K562 (cell line): ENCODE results near the gene ZCCHC14. TPM values are rescaled to one million over a fixed set of nuclear protein-coding genes. Genes with fewer than 3 reads are reported as not detected.

Experiments used
- CREB1 ChIP-seq, 2 experiments: sonication (generic) in 1 of 2; formaldehyde crosslinking in 1 of 2; IDR thresholded peaks; 2 replicates each; pipeline versions ENCODE4 v1.6.1 to v1.8.0; 2012 to 2022; ENCODE audit warnings: inconsistent platforms in 1 of 2, mild to moderate bottlenecking in 1 of 2, missing genetic modification reagents in 1 of 2, moderate library complexity in 1 of 2
- CTBP1 ChIP-seq: fragments of 450-650 bp; IDR thresholded peaks from 2 replicates; pipeline ENCODE4 v1.6.1; 2016; ENCODE audit warnings: borderline replicate concordance
- ELF1 ChIP-seq: fragments of 200-800 bp; sonication (Bioruptor generic); IDR thresholded peaks from 2 replicates; pipeline ENCODE4 v1.6.1; 2016; ENCODE audit warnings: missing genetic modification characterization, missing compliant biosample characterization
- HDAC1 ChIP-seq, 2 experiments: fragments of 450-650 bp; IDR thresholded peaks; 2 replicates each; pipeline ENCODE4 v1.6.1; 2016 to 2017; ENCODE audit warnings: inconsistent platforms in 1 of 2, mild to moderate bottlenecking in 1 of 2, moderate library complexity in 1 of 2
- JUND ChIP-seq, 2 experiments: IDR thresholded peaks; 2 replicates in 1 of 2; 3 replicates in 1 of 2; pipeline ENCODE4 v1.6.1; 2011; ENCODE audit warnings: borderline replicate concordance in 2 of 2, low read depth in 2 of 2, low read length in 2 of 2, improper control_type of control experiment in 1 of 2, missing biosample characterization in 1 of 2, missing genetic modification characterization in 1 of 2, missing genetic modification reagents in 1 of 2
- MYC ChIP-seq, 2 experiments: fragments of 250-450 bp in 1 of 2; sonication (Bioruptor Pico) in 1 of 2; IDR thresholded peaks; 2 replicates each; pipeline versions ENCODE4 v1.5.1 to v1.6.1; 2012 to 2021; ENCODE audit warnings: low read depth in 2 of 2, borderline replicate concordance in 1 of 2, improper control_type of control experiment in 1 of 2, low read length in 1 of 2, mild to moderate bottlenecking in 1 of 2, moderate library complexity in 1 of 2
- NCOA1 ChIP-seq: fragments of 450-650 bp; IDR thresholded peaks from 2 replicates; pipeline ENCODE4 v1.6.1; 2016; ENCODE audit warnings: low read depth
- NFE2 ChIP-seq: IDR thresholded peaks from 2 replicates; pipeline ENCODE4 v1.6.1; 2014; ENCODE audit warnings: antibody characterized with exemption, low read depth
- SPI1 ChIP-seq: IDR thresholded peaks from 2 replicates; pipeline ENCODE4 v1.6.1; 2011; ENCODE audit warnings: low read depth, low read length, control low read depth, borderline replicate concordance
- XRCC5 ChIP-seq: fragments of 200-400 bp; formaldehyde crosslinking; IDR thresholded peaks from 2 replicates; pipeline ENCODE4 v1.6.1; 2017; ENCODE audit warnings: low read depth, mild to moderate bottlenecking, low read length
- YY1 ChIP-seq, 3 experiments: IDR thresholded peaks; 2 replicates each; pipeline ENCODE4 v1.6.1; 2011; ENCODE audit warnings: low read length in 2 of 3, mild to moderate bottlenecking in 2 of 3, moderate library complexity in 2 of 3, borderline replicate concordance in 1 of 3, control low read depth in 1 of 3, low read depth in 1 of 3; ENCODE audit not compliant: insufficient read depth in 3 of 3, insufficient replicate concordance in 2 of 3, control insufficient read depth in 1 of 3, insufficient read length in 1 of 3; ENCODE audit errors: extremely low read depth in 1 of 3
- polyA plus RNA-seq, 8 experiments: library from polyadenylated mRNA; depleted of rRNA in 4 of 8; stranded (reverse) in 5 of 8; unstranded in 3 of 8; fragments of >200 nt; fragmentation: Nextera tagmentation in 2 of 8; fragmentation: Illumina TruSeq in 1 of 8; extraction: Ambion mirVana in 2 of 8; extraction: Trizol in 1 of 8; gene quantifications; 2 replicates each; pipeline versions ENCODE4 v1.2.1 to v1.2.3, GENCODE V29; 2011 to 2014; ENCODE audit warnings: inconsistent platforms in 1 of 8, missing spikeins in 1 of 8
- total RNA-seq, 7 experiments: library from RNA; depleted of rRNA in 6 of 7; stranded (reverse); fragments of >200 nt in 6 of 7; fragmentation: Illumina TruSeq in 2 of 7; extraction: Trizol in 2 of 7; gene quantifications; 2 replicates each; pipeline versions ENCODE4 v1.2.1 to v1.2.3, GENCODE V29; 2011 to 2021; ENCODE audit warnings: low replicate concordance in 1 of 7
- TF ChIP-seq, protein P1 (sequence below): fragments of 450-650 bp; IDR thresholded peaks from 2 replicates; pipeline ENCODE4 v1.6.1; 2016; ENCODE audit warnings: borderline replicate concordance
- TF ChIP-seq, protein P2 (sequence below): sonication (generic); formaldehyde crosslinking; IDR thresholded peaks from 2 replicates; pipeline ENCODE4 v1.8.1; 2023; ENCODE audit warnings: mild to moderate bottlenecking, missing genetic modification reagents
- TF ChIP-seq, protein P3 (sequence below): sonication (generic); formaldehyde crosslinking; IDR thresholded peaks from 2 replicates; pipeline ENCODE4 v1.9.0; 2022; ENCODE audit warnings: mild to moderate bottlenecking, missing genetic modification reagents
- TF ChIP-seq, protein P4 (sequence below): fragments of 250-450 bp; sonication (Bioruptor Pico); IDR thresholded peaks from 2 replicates; pipeline ENCODE4 v1.5.0; 2021; ENCODE audit warnings: mild to moderate bottlenecking, borderline replicate concordance
- TF ChIP-seq, protein P5 (sequence below): sonication (generic); formaldehyde crosslinking; IDR thresholded peaks from 2 replicates; pipeline ENCODE4 v1.8.0; 2022; ENCODE audit warnings: missing genetic modification reagents, mild to moderate bottlenecking, moderate library complexity, borderline replicate concordance

ZCCHC14 gene
- total and polyA plus RNA-seq, 9 of the 15 experiments (the other 6 are each of a cell fraction or from before 2014, with no cell fraction given): 1.5 to 12.4 (median 2.9) TPM

DNA sequence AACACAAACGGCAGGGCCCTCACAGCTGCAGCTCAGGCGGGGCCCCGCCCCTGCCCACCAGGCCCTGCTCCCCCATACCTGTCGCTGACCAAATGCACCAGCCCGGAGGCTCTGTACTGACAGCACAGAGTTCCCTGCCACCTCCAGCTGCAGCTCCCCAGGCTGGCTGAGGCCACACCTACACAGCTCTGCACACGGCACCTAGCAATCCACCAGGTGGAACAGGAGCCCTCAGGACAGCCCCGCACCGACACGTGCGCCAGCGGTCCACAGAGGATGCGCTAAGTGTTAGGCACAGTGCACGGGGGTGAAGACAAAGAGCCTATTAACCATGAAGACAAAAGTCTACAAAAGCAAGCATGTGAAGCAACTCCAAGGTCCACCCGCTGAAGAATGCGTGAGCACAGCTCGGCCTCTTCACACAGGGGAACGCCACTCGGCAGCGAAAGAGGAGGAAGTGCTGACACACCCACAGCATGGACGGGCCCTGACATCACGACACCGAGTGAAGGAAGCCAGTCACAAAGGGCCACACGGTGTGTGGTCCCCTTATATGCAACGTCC is 5.4 kb downstream of the ZCCHC14 start (continued):
- TF ChIP-seq ELF1 (tag) (0 out of 2 replicates have a peak, but pooled peaks have one; percentile 32), YY1 (IDR thresholded peaks at IDR 0.05; ENCODE audit: borderline replicate concordance in 1 of 3, control insufficient read depth in 1 of 3, extremely low read depth in 1 of 3, insufficient read depth in 3 of 3, insufficient read length in 1 of 3, insufficient replicate concordance in 2 of 3, low read depth in 1 of 3, low read length in 2 of 3) (peak in 1 of 3 experiments; percentile 9), HDAC1 (IDR thresholded peaks at IDR 0.05) (peak in 1 of 2 experiments; percentile 48; a peak in 1 of 4 replicates), MYC (IDR thresholded peaks at IDR 0.05; ENCODE audit: low read depth, low read length) (peak; percentile 15; the same call in 1 of the 2 replicates), MYC (CRISPR knock-in tag; IDR thresholded peaks at IDR 0.05; ENCODE audit: borderline replicate concordance, low read depth) (no peak), XRCC5 (no peak), NCOA1 (no peak), SPI1 (peak; percentile 86), NFE2 (peak; percentile 45; the same call in 1 of the 2 replicates), JUND (IDR thresholded peaks at IDR 0.05; ENCODE audit: borderline replicate concordance, low read depth, low read length) (peak; percentile 3; the same call in 1 of the 2 replicates), JUND (tag; IDR thresholded peaks at IDR 0.05; ENCODE audit: borderline replicate concordance, low read depth, low read length) (no peak), CTBP1 (0 out of 2 replicates have a peak, but pooled peaks have one; percentile 15), CREB1 (IDR thresholded peaks at IDR 0.05) (0 out of 2 replicates have a peak, but pooled peaks have one; percentile 39), CREB1 (CRISPR knock-in tag; IDR thresholded peaks at IDR 0.05) (no peak)
- TF ChIP-seq, protein P1, sequence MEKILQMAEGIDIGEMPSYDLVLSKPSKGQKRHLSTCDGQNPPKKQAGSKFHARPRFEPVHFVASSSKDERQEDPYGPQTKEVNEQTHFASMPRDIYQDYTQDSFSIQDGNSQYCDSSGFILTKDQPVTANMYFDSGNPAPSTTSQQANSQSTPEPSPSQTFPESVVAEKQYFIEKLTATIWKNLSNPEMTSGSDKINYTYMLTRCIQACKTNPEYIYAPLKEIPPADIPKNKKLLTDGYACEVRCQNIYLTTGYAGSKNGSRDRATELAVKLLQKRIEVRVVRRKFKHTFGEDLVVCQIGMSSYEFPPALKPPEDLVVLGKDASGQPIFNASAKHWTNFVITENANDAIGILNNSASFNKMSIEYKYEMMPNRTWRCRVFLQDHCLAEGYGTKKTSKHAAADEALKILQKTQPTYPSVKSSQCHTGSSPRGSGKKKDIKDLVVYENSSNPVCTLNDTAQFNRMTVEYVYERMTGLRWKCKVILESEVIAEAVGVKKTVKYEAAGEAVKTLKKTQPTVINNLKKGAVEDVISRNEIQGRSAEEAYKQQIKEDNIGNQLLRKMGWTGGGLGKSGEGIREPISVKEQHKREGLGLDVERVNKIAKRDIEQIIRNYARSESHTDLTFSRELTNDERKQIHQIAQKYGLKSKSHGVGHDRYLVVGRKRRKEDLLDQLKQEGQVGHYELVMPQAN: peak; percentile 48; the same call in 1 of the 2 replicates
- TF ChIP-seq, protein P2, sequence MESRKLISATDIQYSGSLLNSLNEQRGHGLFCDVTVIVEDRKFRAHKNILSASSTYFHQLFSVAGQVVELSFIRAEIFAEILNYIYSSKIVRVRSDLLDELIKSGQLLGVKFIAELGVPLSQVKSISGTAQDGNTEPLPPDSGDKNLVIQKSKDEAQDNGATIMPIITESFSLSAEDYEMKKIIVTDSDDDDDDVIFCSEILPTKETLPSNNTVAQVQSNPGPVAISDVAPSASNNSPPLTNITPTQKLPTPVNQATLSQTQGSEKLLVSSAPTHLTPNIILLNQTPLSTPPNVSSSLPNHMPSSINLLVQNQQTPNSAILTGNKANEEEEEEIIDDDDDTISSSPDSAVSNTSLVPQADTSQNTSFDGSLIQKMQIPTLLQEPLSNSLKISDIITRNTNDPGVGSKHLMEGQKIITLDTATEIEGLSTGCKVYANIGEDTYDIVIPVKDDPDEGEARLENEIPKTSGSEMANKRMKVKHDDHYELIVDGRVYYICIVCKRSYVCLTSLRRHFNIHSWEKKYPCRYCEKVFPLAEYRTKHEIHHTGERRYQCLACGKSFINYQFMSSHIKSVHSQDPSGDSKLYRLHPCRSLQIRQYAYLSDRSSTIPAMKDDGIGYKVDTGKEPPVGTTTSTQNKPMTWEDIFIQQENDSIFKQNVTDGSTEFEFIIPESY (CRISPR knock-in tag): peak; percentile 95
- TF ChIP-seq, protein P3, sequence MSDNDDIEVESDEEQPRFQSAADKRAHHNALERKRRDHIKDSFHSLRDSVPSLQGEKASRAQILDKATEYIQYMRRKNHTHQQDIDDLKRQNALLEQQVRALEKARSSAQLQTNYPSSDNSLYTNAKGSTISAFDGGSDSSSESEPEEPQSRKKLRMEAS (CRISPR knock-in tag): peak; percentile 67
- TF ChIP-seq, protein P4, sequence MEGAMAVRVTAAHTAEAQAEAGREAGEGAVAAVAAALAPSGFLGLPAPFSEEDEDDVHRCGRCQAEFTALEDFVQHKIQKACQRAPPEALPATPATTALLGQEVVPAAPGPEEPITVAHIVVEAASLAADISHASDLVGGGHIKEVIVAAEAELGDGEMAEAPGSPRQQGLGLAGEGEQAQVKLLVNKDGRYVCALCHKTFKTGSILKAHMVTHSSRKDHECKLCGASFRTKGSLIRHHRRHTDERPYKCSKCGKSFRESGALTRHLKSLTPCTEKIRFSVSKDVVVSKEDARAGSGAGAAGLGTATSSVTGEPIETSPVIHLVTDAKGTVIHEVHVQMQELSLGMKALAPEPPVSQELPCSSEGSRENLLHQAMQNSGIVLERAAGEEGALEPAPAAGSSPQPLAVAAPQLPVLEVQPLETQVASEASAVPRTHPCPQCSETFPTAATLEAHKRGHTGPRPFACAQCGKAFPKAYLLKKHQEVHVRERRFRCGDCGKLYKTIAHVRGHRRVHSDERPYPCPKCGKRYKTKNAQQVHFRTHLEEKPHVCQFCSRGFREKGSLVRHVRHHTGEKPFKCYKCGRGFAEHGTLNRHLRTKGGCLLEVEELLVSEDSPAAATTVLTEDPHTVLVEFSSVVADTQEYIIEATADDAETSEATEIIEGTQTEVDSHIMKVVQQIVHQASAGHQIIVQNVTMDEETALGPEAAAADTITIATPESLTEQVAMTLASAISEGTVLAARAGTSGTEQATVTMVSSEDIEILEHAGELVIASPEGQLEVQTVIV (CRISPR knock-in tag): no peak
- TF ChIP-seq, protein P5, sequence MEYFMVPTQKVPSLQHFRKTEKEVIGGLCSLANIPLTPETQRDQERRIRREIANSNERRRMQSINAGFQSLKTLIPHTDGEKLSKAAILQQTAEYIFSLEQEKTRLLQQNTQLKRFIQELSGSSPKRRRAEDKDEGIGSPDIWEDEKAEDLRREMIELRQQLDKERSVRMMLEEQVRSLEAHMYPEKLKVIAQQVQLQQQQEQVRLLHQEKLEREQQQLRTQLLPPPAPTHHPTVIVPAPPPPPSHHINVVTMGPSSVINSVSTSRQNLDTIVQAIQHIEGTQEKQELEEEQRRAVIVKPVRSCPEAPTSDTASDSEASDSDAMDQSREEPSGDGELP (CRISPR knock-in tag): peak; percentile 49; the same call in 1 of the 2 replicates
